HepG2 (cell line): ENCODE measurements around the gene SOCS3. TPM values are rescaled to one million over a fixed set of nuclear protein-coding genes. Genes with fewer than 3 reads are reported as not detected.

Source experiments
- BRCA1 ChIP-seq: sonication (generic); formaldehyde crosslinking; IDR thresholded peaks from 2 replicates; pipeline ENCODE4 v1.4.0; 2020; ENCODE audit warnings: missing genetic modification reagents
- EED ChIP-seq: sonication (generic); formaldehyde crosslinking; IDR thresholded peaks from 2 replicates; pipeline ENCODE4 v1.5.0; 2020; ENCODE audit warnings: mild to moderate bottlenecking, missing genetic modification reagents
- FOXP1 ChIP-seq, 2 experiments: fragments of 450-650 bp in 1 of 2; IDR thresholded peaks; 2 replicates each; pipeline ENCODE4 v1.6.1; 2017 to 2018; ENCODE audit warnings: antibody characterized with exemption in 1 of 2
- HCFC1 ChIP-seq: fragments of 150-350 bp; IDR thresholded peaks from 2 replicates; pipeline ENCODE4 v1.6.1; 2014; ENCODE audit warnings: low read depth, low read length
- KAT8 ChIP-seq: IDR thresholded peaks from 2 replicates; pipeline ENCODE4 v1.6.1; 2016; ENCODE audit warnings: missing genetic modification reagents, missing compliant biosample characterization
- MED1 ChIP-seq: sonication (generic); formaldehyde crosslinking; IDR thresholded peaks from 2 replicates; pipeline ENCODE4 v1.4.0; 2020; ENCODE audit warnings: missing genetic modification reagents
- NCOR1 ChIP-seq: fragments of 200-600 bp; sonication (generic); IDR thresholded peaks from 2 replicates; pipeline ENCODE4 v1.7.0; 2017; ENCODE audit warnings: antibody characterized with exemption, low read length, borderline replicate concordance
- SP2 ChIP-seq: sonication (generic); formaldehyde crosslinking; IDR thresholded peaks from 2 replicates; pipeline ENCODE4 v1.5.1; 2020; ENCODE audit warnings: mild to moderate bottlenecking, missing genetic modification reagents
- ZNF121 ChIP-seq: sonication (generic); formaldehyde crosslinking; IDR thresholded peaks from 2 replicates; pipeline ENCODE4 v1.5.0; 2020; ENCODE audit warnings: mild to moderate bottlenecking, missing genetic modification reagents
- ZNF335 ChIP-seq: sonication (generic); formaldehyde crosslinking; IDR thresholded peaks from 2 replicates; pipeline ENCODE4 v1.4.0; 2020; ENCODE audit warnings: missing genetic modification reagents
- ZNF33B ChIP-seq: sonication (generic); formaldehyde crosslinking; IDR thresholded peaks from 2 replicates; pipeline ENCODE4 v1.5.1; 2020; ENCODE audit warnings: mild to moderate bottlenecking, missing genetic modification reagents
- ZNF430 ChIP-seq: sonication (generic); formaldehyde crosslinking; IDR thresholded peaks from 2 replicates; pipeline ENCODE4 v1.9.0; 2021; ENCODE audit warnings: mild to moderate bottlenecking, missing genetic modification reagents
- ZNF513 ChIP-seq: sonication (generic); formaldehyde crosslinking; conservative IDR thresholded peaks from 2 replicates; pipeline ENCODE4 v1.5.0; 2020; ENCODE audit warnings: missing genetic modification reagents
- ZNF556 ChIP-seq: sonication (generic); formaldehyde crosslinking; IDR thresholded peaks from 2 replicates; pipeline ENCODE4 v1.4.0; 2020; ENCODE audit warnings: mild to moderate bottlenecking, missing genetic modification reagents, borderline replicate concordance
- ZNF580 ChIP-seq: IDR thresholded peaks from 2 replicates; pipeline ENCODE4 v1.6.1; 2016; ENCODE audit warnings: low read depth, borderline replicate concordance
- ZNF598 ChIP-seq: sonication (generic); formaldehyde crosslinking; IDR thresholded peaks from 2 replicates; pipeline ENCODE4 v1.5.1; 2020; ENCODE audit warnings: mild to moderate bottlenecking, missing genetic modification reagents, borderline replicate concordance
- ZNF703 ChIP-seq: sonication (generic); formaldehyde crosslinking; IDR thresholded peaks from 2 replicates; pipeline ENCODE4 v1.5.1; 2020; ENCODE audit warnings: missing genetic modification reagents, mild to moderate bottlenecking, moderate library complexity, borderline replicate concordance
- ZNF720 ChIP-seq: sonication (generic); formaldehyde crosslinking; IDR thresholded peaks from 2 replicates; pipeline ENCODE4 v1.4.0; 2020; ENCODE audit warnings: missing genetic modification reagents
- polyA plus RNA-seq, 8 experiments: library from polyadenylated mRNA; depleted of rRNA in 3 of 8; stranded (reverse) in 7 of 8; unstranded in 1 of 8; fragments of >200 nt; fragmentation: Illumina TruSeq in 4 of 8; extraction: Trizol in 4 of 8; gene quantifications; 2 replicates each; pipeline versions ENCODE4 v1.2.1 to v1.2.3, GENCODE V29; 2011 to 2016; ENCODE audit warnings: low read depth in 4 of 8, missing spikeins in 1 of 8, mixed read lengths in 1 of 8; ENCODE audit not compliant: insufficient read depth in 1 of 8
- total RNA-seq, 5 experiments: library from RNA; depleted of rRNA; stranded (reverse); fragments of >200 nt; fragmentation: Illumina TruSeq; extraction: Trizol; gene quantifications; 2 replicates each; pipeline ENCODE4 v1.2.3, GENCODE V29; 2016; ENCODE audit warnings: low read depth in 1 of 5
- TF ChIP-seq, protein P1 (sequence below): sonication (generic); formaldehyde crosslinking; IDR thresholded peaks from 2 replicates; pipeline ENCODE4 v1.8.0; 2022; ENCODE audit warnings: mild to moderate bottlenecking, missing genetic modification reagents, moderate library complexity
- TF ChIP-seq, protein P2 (sequence below): IDR thresholded peaks from 2 replicates; pipeline ENCODE4 v1.4.0; 2020; ENCODE audit warnings: mild to moderate bottlenecking, missing genetic modification reagents
- TF ChIP-seq, protein P3 (sequence below): sonication (generic); formaldehyde crosslinking; IDR thresholded peaks from 2 replicates; pipeline ENCODE4 v1.5.1; 2020; ENCODE audit warnings: mild to moderate bottlenecking, missing genetic modification reagents

Gene SOCS3
- total and polyA plus RNA-seq, 2 of the 13 experiments (the other 11 are each of a cell fraction or from before 2014, with no cell fraction given): 0.77 to 2.4 TPM

GRCh38 chr17:78399693-78400144 is 39.8 kb upstream of the SOCS3 start (continued):
- TF ChIP-seq, protein P1, sequence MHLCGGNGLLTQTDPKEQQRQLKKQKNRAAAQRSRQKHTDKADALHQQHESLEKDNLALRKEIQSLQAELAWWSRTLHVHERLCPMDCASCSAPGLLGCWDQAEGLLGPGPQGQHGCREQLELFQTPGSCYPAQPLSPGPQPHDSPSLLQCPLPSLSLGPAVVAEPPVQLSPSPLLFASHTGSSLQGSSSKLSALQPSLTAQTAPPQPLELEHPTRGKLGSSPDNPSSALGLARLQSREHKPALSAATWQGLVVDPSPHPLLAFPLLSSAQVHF (CRISPR knock-in tag): no peak
- no peak for TF ChIP-seq EED (CRISPR knock-in tag)
- 0 out of 2 replicates have a peak, but pooled peaks have one; percentile 57 for TF ChIP-seq ZNF598 (CRISPR knock-in tag)
- TF ChIP-seq KAT8: peak; percentile 61; the same call in 1 of the 2 replicates
- TF ChIP-seq ZNF513 (CRISPR knock-in tag): no peak
- no peak for TF ChIP-seq ZNF720 (CRISPR knock-in tag)
- no peak for TF ChIP-seq ZNF33B (CRISPR knock-in tag)
- no peak for TF ChIP-seq ZNF580 (CRISPR knock-in tag)
- TF ChIP-seq MED1: peak; percentile 76
- TF ChIP-seq SP2 (CRISPR knock-in tag): no peak
- no peak for TF ChIP-seq ZNF335 (CRISPR knock-in tag)
- no peak for TF ChIP-seq ZNF703 (CRISPR knock-in tag)
- no peak for TF ChIP-seq ZNF556 (CRISPR knock-in tag)
- no peak for TF ChIP-seq NCOR1
- TF ChIP-seq ZNF430 (CRISPR knock-in tag): no peak
- TF ChIP-seq, protein P2, sequence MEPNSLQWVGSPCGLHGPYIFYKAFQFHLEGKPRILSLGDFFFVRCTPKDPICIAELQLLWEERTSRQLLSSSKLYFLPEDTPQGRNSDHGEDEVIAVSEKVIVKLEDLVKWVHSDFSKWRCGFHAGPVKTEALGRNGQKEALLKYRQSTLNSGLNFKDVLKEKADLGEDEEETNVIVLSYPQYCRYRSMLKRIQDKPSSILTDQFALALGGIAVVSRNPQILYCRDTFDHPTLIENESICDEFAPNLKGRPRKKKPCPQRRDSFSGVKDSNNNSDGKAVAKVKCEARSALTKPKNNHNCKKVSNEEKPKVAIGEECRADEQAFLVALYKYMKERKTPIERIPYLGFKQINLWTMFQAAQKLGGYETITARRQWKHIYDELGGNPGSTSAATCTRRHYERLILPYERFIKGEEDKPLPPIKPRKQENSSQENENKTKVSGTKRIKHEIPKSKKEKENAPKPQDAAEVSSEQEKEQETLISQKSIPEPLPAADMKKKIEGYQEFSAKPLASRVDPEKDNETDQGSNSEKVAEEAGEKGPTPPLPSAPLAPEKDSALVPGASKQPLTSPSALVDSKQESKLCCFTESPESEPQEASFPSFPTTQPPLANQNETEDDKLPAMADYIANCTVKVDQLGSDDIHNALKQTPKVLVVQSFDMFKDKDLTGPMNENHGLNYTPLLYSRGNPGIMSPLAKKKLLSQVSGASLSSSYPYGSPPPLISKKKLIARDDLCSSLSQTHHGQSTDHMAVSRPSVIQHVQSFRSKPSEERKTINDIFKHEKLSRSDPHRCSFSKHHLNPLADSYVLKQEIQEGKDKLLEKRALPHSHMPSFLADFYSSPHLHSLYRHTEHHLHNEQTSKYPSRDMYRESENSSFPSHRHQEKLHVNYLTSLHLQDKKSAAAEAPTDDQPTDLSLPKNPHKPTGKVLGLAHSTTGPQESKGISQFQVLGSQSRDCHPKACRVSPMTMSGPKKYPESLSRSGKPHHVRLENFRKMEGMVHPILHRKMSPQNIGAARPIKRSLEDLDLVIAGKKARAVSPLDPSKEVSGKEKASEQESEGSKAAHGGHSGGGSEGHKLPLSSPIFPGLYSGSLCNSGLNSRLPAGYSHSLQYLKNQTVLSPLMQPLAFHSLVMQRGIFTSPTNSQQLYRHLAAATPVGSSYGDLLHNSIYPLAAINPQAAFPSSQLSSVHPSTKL: peak; percentile 87
- TF ChIP-seq BRCA1 (CRISPR knock-in tag): no peak
- no peak for TF ChIP-seq HCFC1
- TF ChIP-seq, protein P3, sequence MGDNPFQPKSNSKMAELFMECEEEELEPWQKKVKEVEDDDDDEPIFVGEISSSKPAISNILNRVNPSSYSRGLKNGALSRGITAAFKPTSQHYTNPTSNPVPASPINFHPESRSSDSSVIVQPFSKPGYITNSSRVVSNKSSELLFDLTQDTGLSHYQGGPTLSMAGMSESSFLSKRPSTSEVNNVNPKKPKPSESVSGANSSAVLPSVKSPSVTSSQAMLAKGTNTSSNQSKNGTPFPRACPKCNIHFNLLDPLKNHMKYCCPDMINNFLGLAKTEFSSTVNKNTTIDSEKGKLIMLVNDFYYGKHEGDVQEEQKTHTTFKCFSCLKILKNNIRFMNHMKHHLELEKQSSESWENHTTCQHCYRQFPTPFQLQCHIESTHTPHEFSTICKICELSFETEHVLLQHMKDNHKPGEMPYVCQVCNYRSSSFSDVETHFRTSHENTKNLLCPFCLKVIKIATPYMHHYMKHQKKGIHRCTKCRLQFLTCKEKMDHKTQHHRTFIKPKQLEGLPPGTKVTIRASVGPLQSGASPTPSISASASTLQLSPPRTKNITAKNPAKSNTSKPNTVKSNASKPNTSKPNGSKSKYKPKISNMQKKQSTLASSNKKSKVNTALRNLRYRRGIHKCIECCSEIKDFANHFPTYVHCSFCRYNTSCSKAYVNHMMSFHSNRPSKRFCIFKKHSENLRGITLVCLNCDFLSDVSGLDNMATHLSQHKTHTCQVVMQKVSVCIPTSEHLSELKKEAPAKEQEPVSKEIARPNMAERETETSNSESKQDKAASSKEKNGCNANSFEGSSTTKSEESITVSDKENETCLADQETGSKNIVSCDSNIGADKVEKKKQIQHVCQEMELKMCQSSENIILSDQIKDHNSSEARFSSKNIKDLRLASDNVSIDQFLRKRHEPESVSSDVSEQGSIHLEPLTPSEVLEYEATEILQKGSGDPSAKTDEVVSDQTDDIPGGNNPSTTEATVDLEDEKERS (CRISPR knock-in tag): no peak
- TF ChIP-seq ZNF121 (CRISPR knock-in tag): peak; percentile 48; the same call in 1 of the 2 replicates
- TF ChIP-seq FOXP1 (IDR thresholded peaks at IDR 0.05): peak; percentile 75; the same call in 1 of the 2 replicates
- TF ChIP-seq FOXP1 (CRISPR knock-in tag; IDR thresholded peaks at IDR 0.05): peak; percentile 97
